Stomach (tissue), 4 donors: ENCODE results near the gene DOCK2.

Experiments
- CTCF ChIP-seq, 7 experiments: fragments of 450-650 bp in 4 of 7; fragments of 200-600 bp in 3 of 7; sonication (generic) in 3 of 7; IDR thresholded peaks; one replicate each; pipeline ENCODE4 v1.5.1; 2016 to 2019; ENCODE audit warnings: antibody characterized with exemption in 7 of 7, control low read depth in 2 of 7, mild to moderate bottlenecking in 1 of 7
- EP300 ChIP-seq: sonication (generic); formaldehyde crosslinking; IDR thresholded peaks from one replicate; pipeline ENCODE4 v1.6.1; 2017; ENCODE audit warnings: antibody characterized with exemption

- no peak for TF ChIP-seq CTCF (IDR thresholded peaks at IDR 0.05)
- TF ChIP-seq EP300, result no peak
These were observed 305.1 kb downstream of the DOCK2 start for GRCh38 chr5:169942181-169942580.
